ENCODE measurements around the gene EDN1.

GRCh38 chr6:12288211-12288618 lies 1.9 kb upstream of the EDN1 start:
- TF ChIP-seq POLR2A (IDR thresholded peaks at IDR 0.05; ENCODE audit: low read depth) (no peak), POLR2AphosphoS5 (IDR thresholded peaks at IDR 0.05) (no peak), CTCF (IDR thresholded peaks at IDR 0.05) (no peak)

Measured in esophagus muscularis mucosa (tissue), 3 donors.